ENCODE data around the gene OTUD5. TPM values are rescaled to one million over a fixed set of nuclear protein-coding genes. Genes with fewer than 3 reads are reported as not detected.

OTUD5 gene
- total and polyA plus RNA-seq, 2 of the 13 experiments (the other 11 are each of a cell fraction or from before 2014, with no cell fraction given), result 18.4 to 42.2 TPM

GRCh38 chrX:48897625-48898306 is 59.6 kb downstream of the OTUD5 start, which contains the start of the genes PQBP1 and TIMM17B (continued):
- TF ChIP-seq, protein P1, sequence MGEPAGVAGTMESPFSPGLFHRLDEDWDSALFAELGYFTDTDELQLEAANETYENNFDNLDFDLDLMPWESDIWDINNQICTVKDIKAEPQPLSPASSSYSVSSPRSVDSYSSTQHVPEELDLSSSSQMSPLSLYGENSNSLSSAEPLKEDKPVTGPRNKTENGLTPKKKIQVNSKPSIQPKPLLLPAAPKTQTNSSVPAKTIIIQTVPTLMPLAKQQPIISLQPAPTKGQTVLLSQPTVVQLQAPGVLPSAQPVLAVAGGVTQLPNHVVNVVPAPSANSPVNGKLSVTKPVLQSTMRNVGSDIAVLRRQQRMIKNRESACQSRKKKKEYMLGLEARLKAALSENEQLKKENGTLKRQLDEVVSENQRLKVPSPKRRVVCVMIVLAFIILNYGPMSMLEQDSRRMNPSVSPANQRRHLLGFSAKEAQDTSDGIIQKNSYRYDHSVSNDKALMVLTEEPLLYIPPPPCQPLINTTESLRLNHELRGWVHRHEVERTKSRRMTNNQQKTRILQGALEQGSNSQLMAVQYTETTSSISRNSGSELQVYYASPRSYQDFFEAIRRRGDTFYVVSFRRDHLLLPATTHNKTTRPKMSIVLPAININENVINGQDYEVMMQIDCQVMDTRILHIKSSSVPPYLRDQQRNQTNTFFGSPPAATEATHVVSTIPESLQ (CRISPR knock-in tag; conservative IDR thresholded peaks at IDR 0.05), result no peak
- TF ChIP-seq CREB3 (CRISPR knock-in tag; IDR thresholded peaks at IDR 0.05) (no peak), PHF8 (CRISPR knock-in tag; IDR thresholded peaks at IDR 0.05) (peak; percentile 80), ZNF782 (CRISPR knock-in tag; IDR thresholded peaks at IDR 0.05; ENCODE audit: borderline replicate concordance) (no peak), GATA4 (IDR thresholded peaks at IDR 0.05; ENCODE audit: borderline replicate concordance, low read depth) (peak; percentile 15; the same call in 1 of the 2 replicates), HINFP (CRISPR knock-in tag; IDR thresholded peaks at IDR 0.05; ENCODE audit: low read depth) (no peak), TCF12 (IDR thresholded peaks at IDR 0.05) (no peak), TCF12 (CRISPR knock-in tag; IDR thresholded peaks at IDR 0.05) (no peak), YEATS2 (CRISPR knock-in tag; IDR thresholded peaks at IDR 0.05; ENCODE audit: borderline replicate concordance) (peak; percentile 35; the same call in 1 of the 2 replicates), YY1 (IDR thresholded peaks at IDR 0.05; ENCODE audit: insufficient read depth, insufficient replicate concordance, low read depth, low read length) (peak; percentile 73), GATAD1 (CRISPR knock-in tag; IDR thresholded peaks at IDR 0.05) (0 out of 2 replicates have a peak, but pooled peaks have one; percentile 9), ZNF891 (CRISPR knock-in tag; IDR thresholded peaks at IDR 0.05) (no peak), ATF1 (CRISPR knock-in tag; IDR thresholded peaks at IDR 0.05) (peak; percentile 81)
- TF ChIP-seq, protein P2, sequence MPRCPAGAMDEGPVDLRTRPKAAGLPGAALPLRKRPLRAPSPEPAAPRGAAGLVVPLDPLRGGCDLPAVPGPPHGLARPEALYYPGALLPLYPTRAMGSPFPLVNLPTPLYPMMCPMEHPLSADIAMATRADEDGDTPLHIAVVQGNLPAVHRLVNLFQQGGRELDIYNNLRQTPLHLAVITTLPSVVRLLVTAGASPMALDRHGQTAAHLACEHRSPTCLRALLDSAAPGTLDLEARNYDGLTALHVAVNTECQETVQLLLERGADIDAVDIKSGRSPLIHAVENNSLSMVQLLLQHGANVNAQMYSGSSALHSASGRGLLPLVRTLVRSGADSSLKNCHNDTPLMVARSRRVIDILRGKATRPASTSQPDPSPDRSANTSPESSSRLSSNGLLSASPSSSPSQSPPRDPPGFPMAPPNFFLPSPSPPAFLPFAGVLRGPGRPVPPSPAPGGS (CRISPR knock-in tag; IDR thresholded peaks at IDR 0.05), result no peak; the same call in 1 of the 2 replicates
- TF ChIP-seq, protein P3, sequence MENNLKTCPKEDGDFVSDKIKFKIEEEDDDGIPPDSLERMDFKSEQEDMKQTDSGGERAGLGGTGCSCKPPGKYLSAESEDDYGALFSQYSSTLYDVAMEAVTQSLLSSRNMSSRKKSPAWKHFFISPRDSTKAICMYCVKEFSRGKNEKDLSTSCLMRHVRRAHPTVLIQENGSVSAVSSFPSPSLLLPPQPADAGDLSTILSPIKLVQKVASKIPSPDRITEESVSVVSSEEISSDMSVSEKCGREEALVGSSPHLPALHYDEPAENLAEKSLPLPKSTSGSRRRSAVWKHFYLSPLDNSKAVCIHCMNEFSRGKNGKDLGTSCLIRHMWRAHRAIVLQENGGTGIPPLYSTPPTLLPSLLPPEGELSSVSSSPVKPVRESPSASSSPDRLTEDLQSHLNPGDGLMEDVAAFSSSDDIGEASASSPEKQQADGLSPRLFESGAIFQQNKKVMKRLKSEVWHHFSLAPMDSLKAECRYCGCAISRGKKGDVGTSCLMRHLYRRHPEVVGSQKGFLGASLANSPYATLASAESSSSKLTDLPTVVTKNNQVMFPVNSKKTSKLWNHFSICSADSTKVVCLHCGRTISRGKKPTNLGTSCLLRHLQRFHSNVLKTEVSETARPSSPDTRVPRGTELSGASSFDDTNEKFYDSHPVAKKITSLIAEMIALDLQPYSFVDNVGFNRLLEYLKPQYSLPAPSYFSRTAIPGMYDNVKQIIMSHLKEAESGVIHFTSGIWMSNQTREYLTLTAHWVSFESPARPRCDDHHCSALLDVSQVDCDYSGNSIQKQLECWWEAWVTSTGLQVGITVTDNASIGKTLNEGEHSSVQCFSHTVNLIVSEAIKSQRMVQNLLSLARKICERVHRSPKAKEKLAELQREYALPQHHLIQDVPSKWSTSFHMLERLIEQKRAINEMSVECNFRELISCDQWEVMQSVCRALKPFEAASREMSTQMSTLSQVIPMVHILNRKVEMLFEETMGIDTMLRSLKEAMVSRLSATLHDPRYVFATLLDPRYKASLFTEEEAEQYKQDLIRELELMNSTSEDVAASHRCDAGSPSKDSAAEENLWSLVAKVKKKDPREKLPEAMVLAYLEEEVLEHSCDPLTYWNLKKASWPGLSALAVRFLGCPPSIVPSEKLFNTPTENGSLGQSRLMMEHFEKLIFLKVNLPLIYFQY (CRISPR knock-in tag; IDR thresholded peaks at IDR 0.05; ENCODE audit: borderline replicate concordance), result no peak
- TF ChIP-seq, protein P4, sequence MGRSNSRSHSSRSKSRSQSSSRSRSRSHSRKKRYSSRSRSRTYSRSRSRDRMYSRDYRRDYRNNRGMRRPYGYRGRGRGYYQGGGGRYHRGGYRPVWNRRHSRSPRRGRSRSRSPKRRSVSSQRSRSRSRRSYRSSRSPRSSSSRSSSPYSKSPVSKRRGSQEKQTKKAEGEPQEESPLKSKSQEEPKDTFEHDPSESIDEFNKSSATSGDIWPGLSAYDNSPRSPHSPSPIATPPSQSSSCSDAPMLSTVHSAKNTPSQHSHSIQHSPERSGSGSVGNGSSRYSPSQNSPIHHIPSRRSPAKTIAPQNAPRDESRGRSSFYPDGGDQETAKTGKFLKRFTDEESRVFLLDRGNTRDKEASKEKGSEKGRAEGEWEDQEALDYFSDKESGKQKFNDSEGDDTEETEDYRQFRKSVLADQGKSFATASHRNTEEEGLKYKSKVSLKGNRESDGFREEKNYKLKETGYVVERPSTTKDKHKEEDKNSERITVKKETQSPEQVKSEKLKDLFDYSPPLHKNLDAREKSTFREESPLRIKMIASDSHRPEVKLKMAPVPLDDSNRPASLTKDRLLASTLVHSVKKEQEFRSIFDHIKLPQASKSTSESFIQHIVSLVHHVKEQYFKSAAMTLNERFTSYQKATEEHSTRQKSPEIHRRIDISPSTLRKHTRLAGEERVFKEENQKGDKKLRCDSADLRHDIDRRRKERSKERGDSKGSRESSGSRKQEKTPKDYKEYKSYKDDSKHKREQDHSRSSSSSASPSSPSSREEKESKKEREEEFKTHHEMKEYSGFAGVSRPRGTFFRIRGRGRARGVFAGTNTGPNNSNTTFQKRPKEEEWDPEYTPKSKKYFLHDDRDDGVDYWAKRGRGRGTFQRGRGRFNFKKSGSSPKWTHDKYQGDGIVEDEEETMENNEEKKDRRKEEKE (IDR thresholded peaks at IDR 0.05), result no peak
